ENCODE data around the gene FBLIM1. TPM values are rescaled to one million over a fixed set of nuclear protein-coding genes. Genes with fewer than 3 reads are reported as not detected.

FBLIM1 gene
- total RNA-seq, 1 experiment from 2014 or later, result 6.0 TPM

- TF ChIP-seq CTCF (IDR thresholded peaks at IDR 0.05 in 2 of 3, conservative IDR thresholded peaks at IDR 0.05 in 1 of 3; ENCODE audit: borderline replicate concordance in 1 of 3, insufficient read depth in 1 of 3, low read depth in 2 of 3, low read length in 2 of 3), result no peak
These were observed 30.6 kb upstream of the FBLIM1 start (continued) for GRCh38 chr1:15727866-15728534.

- ChIA-PET CTCF (no interaction called here), POLR2A (no interaction called here)
- TF ChIP-seq POLR2A (IDR thresholded peaks at IDR 0.05; ENCODE audit: borderline replicate concordance, extremely low read depth, insufficient read depth, insufficient read length), result no peak
- no peak for TF ChIP-seq SRF (IDR thresholded peaks at IDR 0.05; ENCODE audit: low read depth)
- TF ChIP-seq YY1 (IDR thresholded peaks at IDR 0.05; ENCODE audit: extremely low read depth, insufficient replicate concordance, low read depth, low read length), result no peak
- no peak for TF ChIP-seq POLR2AphosphoS5 (IDR thresholded peaks at IDR 0.05; ENCODE audit: low read depth, low read length)
- no peak for TF ChIP-seq CEBPB (IDR thresholded peaks at IDR 0.05; ENCODE audit: low read depth)
- no peak for TF ChIP-seq SIN3A (IDR thresholded peaks at IDR 0.05; ENCODE audit: low read depth)
- TF ChIP-seq FOSL1 (IDR thresholded peaks at IDR 0.05; ENCODE audit: low read depth), result no peak
- TF ChIP-seq EZH2phosphoT487 (IDR thresholded peaks at IDR 0.05; ENCODE audit: borderline replicate concordance), result no peak
- no peak for TF ChIP-seq EGR1 (IDR thresholded peaks at IDR 0.05; ENCODE audit: low read depth)
- TF ChIP-seq CBX3 (IDR thresholded peaks at IDR 0.05; ENCODE audit: low read depth), result no peak
- TF ChIP-seq MAX (IDR thresholded peaks at IDR 0.05), result no peak
- no peak for TF ChIP-seq ELF1 (IDR thresholded peaks at IDR 0.05; ENCODE audit: borderline replicate concordance, low read depth)
- TF ChIP-seq TCF7L2 (IDR thresholded peaks at IDR 0.05; ENCODE audit: borderline replicate concordance, extremely low read depth, insufficient read depth, insufficient read length), result no peak
- no peak for TF ChIP-seq ZFX (IDR thresholded peaks at IDR 0.05)
- TF ChIP-seq ATF3 (IDR thresholded peaks at IDR 0.05), result no peak
- no peak for TF ChIP-seq CTCF (IDR thresholded peaks at IDR 0.05 in 2 of 3, conservative IDR thresholded peaks at IDR 0.05 in 1 of 3; ENCODE audit: borderline replicate concordance in 1 of 3, insufficient read depth in 1 of 3, low read depth in 2 of 3, low read length in 2 of 3)
- TF ChIP-seq SP1 (IDR thresholded peaks at IDR 0.05; ENCODE audit: low read depth), result no peak
These were observed 29.5 kb upstream of the FBLIM1 start for GRCh38 chr1:15728937-15729657.

More at GRCh38 chr1:15728937-15729657, 29.5 kb upstream of the FBLIM1 start:
- ATAC-seq, result no peak
- RAD21 ChIA-PET (ENCODE audit: low non-redundant PET in 1 of 2, low total read pairs in 2 of 2, uncharacterized antibody in 2 of 2, unreplicated experiment in 2 of 2), result no interaction called here
- no peaks in the 10 kb centered on the region for H3K9me2 ChIP-seq (ENCODE audit: insufficient read depth)
- no peak overlapping the region for H3K9ac ChIP-seq (ENCODE audit: low read length)
- no peaks in the 10 kb centered on the region for H3K27me3 ChIP-seq (ENCODE audit: insufficient read depth, low read length)
- H2AFZ ChIP-seq (ENCODE audit: low read depth, low read length, poor library complexity, severe bottlenecking), result no peak overlapping the region
- H3K4me3 ChIP-seq (replicated peaks in 1 of 2; ENCODE audit: low read depth in 1 of 2, low read length in 2 of 2), result no peak overlapping the region
- H3K4me1 ChIP-seq (ENCODE audit: control insufficient read depth in 1 of 2, insufficient read depth in 2 of 2, low read length in 2 of 2), result peaks cover 0 to 5% of the 10 kb centered on the region in 2 experiments; a peak in 1 of 4 replicates
- intact Hi-C loops (cut with micrococcal nuclease), result no loop called here
- no peak for DNase-seq (ENCODE audit: low read depth, low spot score)
- no peak overlapping the region for H3K4me2 ChIP-seq (ENCODE audit: low read length)
- H3K79me2 ChIP-seq (ENCODE audit: insufficient read depth, low read length), result no peaks in the 10 kb centered on the region
- H3K36me3 ChIP-seq (ENCODE audit: control insufficient read depth in 1 of 2, insufficient read depth in 2 of 2, low read length in 2 of 2), result peaks cover 0 to 7% of the 10 kb centered on the region in 2 experiments; a peak in 1 of 4 replicates
- no peaks in the 10 kb centered on the region for H3K9me3 ChIP-seq (ENCODE audit: control insufficient read depth in 1 of 2, insufficient read depth in 1 of 2, low read depth in 1 of 2, low read length in 2 of 2)
- no TSS peak for BruUV-seq (replicated peaks)
- H4K20me1 ChIP-seq (ENCODE audit: insufficient read depth), result no peaks in the 10 kb centered on the region
- no peak overlapping the region for H3K27ac ChIP-seq (ENCODE audit: low read depth, low read length)

Data from HCT116 (cell line).